ENCODE data around the gene MEGF9.

MEGF9 gene

DNA sequence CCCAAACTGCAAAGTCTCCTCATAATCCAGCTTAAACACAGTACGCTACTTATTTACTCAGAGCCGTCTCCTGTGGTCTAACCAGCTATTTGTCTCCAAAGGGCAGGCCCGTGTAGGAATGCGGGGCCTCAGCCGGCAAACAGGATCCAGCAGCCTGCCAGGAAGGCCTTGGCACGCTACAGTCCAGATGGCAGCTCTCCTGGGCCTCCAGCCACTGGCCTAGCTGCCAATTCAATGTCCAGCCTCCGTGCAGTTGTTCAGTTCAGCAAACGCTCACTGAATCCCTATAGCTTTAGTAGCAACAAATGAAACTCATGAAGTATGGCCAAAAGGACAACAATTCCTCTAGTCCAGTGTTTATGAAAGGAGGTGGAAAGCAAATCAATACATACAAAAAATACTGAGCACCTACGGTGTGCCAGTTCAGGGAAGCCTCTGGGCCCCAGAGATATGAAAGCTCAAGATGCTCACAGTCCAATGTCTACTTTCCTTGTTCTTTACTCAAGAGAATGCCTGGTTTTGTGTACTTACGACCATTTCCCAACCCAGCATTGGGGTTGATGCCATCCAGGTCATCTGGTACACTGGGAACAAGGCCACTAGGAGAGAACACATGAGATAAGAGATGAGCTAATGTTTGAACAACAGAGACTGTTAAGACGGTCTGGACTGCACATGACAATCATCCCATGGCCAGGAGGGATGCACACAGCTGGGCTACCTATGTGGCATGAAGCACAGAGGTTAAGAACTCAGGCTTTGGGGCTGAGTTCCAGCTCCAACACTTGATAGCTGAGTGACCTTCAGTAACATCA lies 142.6 kb downstream of the MEGF9 start:
- peaks cover 75% of the 10 kb centered on the region for H3K79me2 ChIP-seq (ENCODE audit: insufficient read depth, low read depth)
- no peak overlapping the region for H2AFZ ChIP-seq (ENCODE audit: low read depth)
- H3K36me3 ChIP-seq (ENCODE audit: insufficient read depth), result no peaks in the 10 kb centered on the region; the same call in 1 of the 2 replicates
- H3K4me3 ChIP-seq (IDR thresholded peaks at IDR 0.05; ENCODE audit: insufficient read depth, low read depth, low read length), result no peak overlapping the region
- H4K20me1 ChIP-seq (ENCODE audit: insufficient read depth), result no peaks in the 10 kb centered on the region
- H3K27me3 ChIP-seq (ENCODE audit: insufficient read depth, low read depth), result no peaks in the 10 kb centered on the region
- H3K27ac ChIP-seq, result no peak overlapping the region
- H3K4me1 ChIP-seq (ENCODE audit: low read depth, poor library complexity, severe bottlenecking), result peaks cover 98% of the 10 kb centered on the region
- no peak overlapping the region for H3K4me2 ChIP-seq
- no peak overlapping the region for H3K9ac ChIP-seq
- TF ChIP-seq, protein P1, sequence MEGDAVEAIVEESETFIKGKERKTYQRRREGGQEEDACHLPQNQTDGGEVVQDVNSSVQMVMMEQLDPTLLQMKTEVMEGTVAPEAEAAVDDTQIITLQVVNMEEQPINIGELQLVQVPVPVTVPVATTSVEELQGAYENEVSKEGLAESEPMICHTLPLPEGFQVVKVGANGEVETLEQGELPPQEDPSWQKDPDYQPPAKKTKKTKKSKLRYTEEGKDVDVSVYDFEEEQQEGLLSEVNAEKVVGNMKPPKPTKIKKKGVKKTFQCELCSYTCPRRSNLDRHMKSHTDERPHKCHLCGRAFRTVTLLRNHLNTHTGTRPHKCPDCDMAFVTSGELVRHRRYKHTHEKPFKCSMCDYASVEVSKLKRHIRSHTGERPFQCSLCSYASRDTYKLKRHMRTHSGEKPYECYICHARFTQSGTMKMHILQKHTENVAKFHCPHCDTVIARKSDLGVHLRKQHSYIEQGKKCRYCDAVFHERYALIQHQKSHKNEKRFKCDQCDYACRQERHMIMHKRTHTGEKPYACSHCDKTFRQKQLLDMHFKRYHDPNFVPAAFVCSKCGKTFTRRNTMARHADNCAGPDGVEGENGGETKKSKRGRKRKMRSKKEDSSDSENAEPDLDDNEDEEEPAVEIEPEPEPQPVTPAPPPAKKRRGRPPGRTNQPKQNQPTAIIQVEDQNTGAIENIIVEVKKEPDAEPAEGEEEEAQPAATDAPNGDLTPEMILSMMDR (conservative IDR thresholded peaks at IDR 0.05; ENCODE audit: low read depth, low read length), result no peak

DNA sequence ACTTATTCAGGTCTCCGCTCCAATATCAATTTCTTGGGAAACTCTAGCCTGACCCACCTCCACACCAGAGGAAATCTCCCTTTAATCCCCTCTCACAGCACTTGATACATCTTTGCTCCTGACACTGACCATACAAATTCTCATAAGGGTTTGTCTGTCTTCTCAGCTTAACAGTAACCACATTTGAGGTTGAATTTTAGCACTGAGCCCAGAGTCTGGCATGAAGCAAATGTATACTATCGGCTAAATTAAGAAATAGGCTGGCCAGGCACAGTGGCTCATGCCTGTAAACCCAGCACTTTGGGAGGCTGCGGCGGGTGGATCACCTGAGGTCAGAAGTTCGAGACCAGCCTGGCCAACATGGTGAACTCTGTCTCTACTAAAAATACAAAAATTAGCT lies 144.0 kb downstream of the MEGF9 start:
- no peak overlapping the region for H3K9ac ChIP-seq
- H3K36me3 ChIP-seq (ENCODE audit: insufficient read depth), result no peaks in the 10 kb centered on the region; the same call in 1 of the 2 replicates
- peaks cover 75% of the 10 kb centered on the region for H3K79me2 ChIP-seq (ENCODE audit: insufficient read depth, low read depth)

DNA sequence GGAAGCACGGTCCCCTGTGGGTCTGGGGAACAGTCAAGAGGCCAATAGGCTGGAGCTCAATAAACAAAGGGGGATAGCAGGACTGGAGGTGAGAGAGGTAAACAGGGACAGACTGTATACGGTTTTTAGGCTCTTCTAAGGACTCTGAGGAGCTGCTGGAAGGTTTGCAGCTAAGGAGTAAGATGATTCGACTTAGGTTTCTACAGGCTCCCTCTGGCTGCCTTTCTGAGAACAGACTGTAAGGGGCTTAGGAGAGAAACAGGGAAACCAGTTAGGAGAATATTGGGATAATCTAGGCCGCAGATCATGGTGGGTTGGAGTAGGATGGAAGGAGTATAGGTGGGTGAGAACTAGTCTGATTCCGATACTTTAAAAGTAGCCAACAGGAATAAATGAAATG lies 144.7 kb downstream of the MEGF9 start:
- no peak overlapping the region for H3K4me3 ChIP-seq (IDR thresholded peaks at IDR 0.05; ENCODE audit: insufficient read depth, low read depth, low read length)
- peaks cover 98% of the 10 kb centered on the region for H3K4me1 ChIP-seq (ENCODE audit: low read depth, poor library complexity, severe bottlenecking)
- no peaks in the 10 kb centered on the region for H3K27me3 ChIP-seq (ENCODE audit: insufficient read depth, low read depth)
- TF ChIP-seq, protein P1 (conservative IDR thresholded peaks at IDR 0.05; ENCODE audit: low read depth, low read length), result 0 out of 2 replicates have a peak, but pooled peaks have one; percentile 2
- H3K79me2 ChIP-seq (ENCODE audit: insufficient read depth, low read depth), result peaks cover 77% of the 10 kb centered on the region
- H2AFZ ChIP-seq (ENCODE audit: low read depth), result no peak overlapping the region
- no peaks in the 10 kb centered on the region for H4K20me1 ChIP-seq (ENCODE audit: insufficient read depth)
- no peak overlapping the region for H3K9ac ChIP-seq
- no peaks in the 10 kb centered on the region; the same call in 1 of the 2 replicates for H3K36me3 ChIP-seq (ENCODE audit: insufficient read depth)
- H3K27ac ChIP-seq, result peak overlapping the region; percentile 77
- H3K4me2 ChIP-seq, result peak overlapping the region; percentile 78

More for the DNA sequence above, 144.0 kb downstream of the MEGF9 start:
- H3K4me2 ChIP-seq, result peak overlapping the region; percentile 15; the same call in 1 of the 2 replicates
- H2AFZ ChIP-seq (ENCODE audit: low read depth), result no peak overlapping the region
- H3K27ac ChIP-seq, result no peak overlapping the region
- no peaks in the 10 kb centered on the region for H4K20me1 ChIP-seq (ENCODE audit: insufficient read depth)
- no peak overlapping the region for H3K4me3 ChIP-seq (IDR thresholded peaks at IDR 0.05; ENCODE audit: insufficient read depth, low read depth, low read length)
- TF ChIP-seq, protein P1 (conservative IDR thresholded peaks at IDR 0.05; ENCODE audit: low read depth, low read length), result no peak
- peaks cover 98% of the 10 kb centered on the region for H3K4me1 ChIP-seq (ENCODE audit: low read depth, poor library complexity, severe bottlenecking)
- H3K27me3 ChIP-seq (ENCODE audit: insufficient read depth, low read depth), result no peaks in the 10 kb centered on the region

DNA sequence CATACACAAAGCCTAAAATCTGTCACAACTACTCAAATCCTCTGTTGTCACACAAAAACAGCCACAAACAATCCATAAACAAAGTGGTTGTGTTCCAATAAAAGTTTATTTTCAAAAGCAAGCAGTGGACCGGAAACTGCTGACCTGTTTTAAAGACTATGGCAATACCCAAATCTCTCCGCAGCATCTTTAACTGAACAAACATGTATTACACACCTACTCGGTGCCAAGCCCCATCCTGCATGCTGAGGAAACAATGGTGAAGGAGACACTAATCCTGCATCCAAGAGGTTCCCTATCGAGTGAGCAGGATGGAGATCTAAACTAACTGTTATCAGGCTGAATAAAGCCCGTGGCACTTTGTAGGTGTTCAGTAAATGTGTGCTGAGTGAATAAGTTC lies 145.5 kb downstream of the MEGF9 start:
- Histone ChIP-seq H4K20me1 (ENCODE audit: insufficient read depth) (no peaks in the 10 kb centered on the region), H3K27me3 (ENCODE audit: insufficient read depth, low read depth) (no peaks in the 10 kb centered on the region), H2AFZ (ENCODE audit: low read depth) (no peak overlapping the region), H3K79me2 (ENCODE audit: insufficient read depth, low read depth) (peaks cover 75% of the 10 kb centered on the region), H3K4me1 (ENCODE audit: low read depth, poor library complexity, severe bottlenecking) (peaks cover 96% of the 10 kb centered on the region), H3K4me2 (peak overlapping the region; percentile 78), H3K36me3 (ENCODE audit: insufficient read depth) (no peaks in the 10 kb centered on the region; the same call in 1 of the 2 replicates), H3K9ac (peak overlapping the region; percentile 33; the same call in 1 of the 2 replicates), H3K4me3 (IDR thresholded peaks at IDR 0.05; ENCODE audit: insufficient read depth, low read depth, low read length) (no peak overlapping the region), H3K27ac (peak overlapping the region; percentile 77)
- TF ChIP-seq, protein P1 (conservative IDR thresholded peaks at IDR 0.05; ENCODE audit: low read depth, low read length), result no peak
